ENCODE results near the gene GDPD1. TPM values are rescaled to one million over a fixed set of nuclear protein-coding genes. Genes with fewer than 3 reads are reported as not detected.

GDPD1 gene
- total RNA-seq, 2 donors from 2014 or later: 23.2 to 42.1 TPM

GRCh38 chr17:59186850-59187249 is 33.5 kb upstream of the GDPD1 start:
- Histone ChIP-seq H3K9me3 (ENCODE audit: control insufficient read depth, low read length) (peaks cover 4% of the 10 kb centered on the region), H3K9ac (ENCODE audit: extremely low read depth, low read length, poor library complexity, severe bottlenecking) (no peak overlapping the region), H3K4me3 (ENCODE audit: low read length) (no peak overlapping the region), H3K27me3 (ENCODE audit: control insufficient read depth, insufficient read depth, low read length, poor library complexity, severe bottlenecking) (no peaks in the 10 kb centered on the region), H3K4me1 (ENCODE audit: control insufficient read depth, insufficient read depth, low read length) (no peaks in the 10 kb centered on the region), H3K36me3 (ENCODE audit: control insufficient read depth, insufficient read depth, low read length) (peaks cover 45% of the 10 kb centered on the region), H3K27ac (ENCODE audit: low read depth, low read length) (no peak overlapping the region)
- Mint-ChIP-seq H3K27me3 (ENCODE audit: insufficient read depth) (no peaks in the 10 kb centered on the region), H3K36me3 (ENCODE audit: low read depth) (peaks cover 52% of the 10 kb centered on the region), H3K9me3 (no peaks in the 10 kb centered on the region), H3K4me1 (no peaks in the 10 kb centered on the region), H3K4me3 (no peak overlapping the region), H3K27ac (no peak overlapping the region)
- no peak for TF ChIP-seq CTCF (conservative IDR thresholded peaks at IDR 0.05)
- no peak for DNase-seq
- 93% methylated on average over 3 of the region's 3 CpGs; no CpG with 5 or more reads in 1 of the 2 experiments for WGBS, 2 experiments (ENCODE audit: insufficient coverage in 1 of 2, insufficient read length in 1 of 2)

- WGBS, 2 experiments (ENCODE audit: insufficient coverage in 1 of 2, insufficient read length in 1 of 2): 100% methylated on average over 1 to 2 of the region's 2 CpGs
- Mint-ChIP-seq H3K4me3 (no peak overlapping the region), H3K27me3 (ENCODE audit: insufficient read depth) (no peaks in the 10 kb centered on the region), H3K36me3 (ENCODE audit: low read depth) (peaks cover 57% of the 10 kb centered on the region), H3K27ac (peak overlapping the region; percentile 58), H3K4me1 (no peaks in the 10 kb centered on the region), H3K9me3 (no peaks in the 10 kb centered on the region)
- H3K27me3 ChIP-seq (ENCODE audit: control insufficient read depth, insufficient read depth, low read length, poor library complexity, severe bottlenecking): no peaks in the 10 kb centered on the region
- no peak for TF ChIP-seq CTCF (conservative IDR thresholded peaks at IDR 0.05)
- H3K4me1 ChIP-seq (ENCODE audit: control insufficient read depth, insufficient read depth, low read length): no peaks in the 10 kb centered on the region
- peaks cover 74% of the 10 kb centered on the region for H3K36me3 ChIP-seq (ENCODE audit: control insufficient read depth, insufficient read depth, low read length)
- no peak overlapping the region for H3K9ac ChIP-seq (ENCODE audit: extremely low read depth, low read length, poor library complexity, severe bottlenecking)
- DNase-seq: no peak
- H3K9me3 ChIP-seq (ENCODE audit: control insufficient read depth, low read length): peaks cover 7% of the 10 kb centered on the region
- H3K27ac ChIP-seq (ENCODE audit: low read depth, low read length): no peak overlapping the region
- no peak overlapping the region for H3K4me3 ChIP-seq (ENCODE audit: low read length)
Observed at GRCh38 chr17:59190806-59191205, 29.5 kb upstream of the GDPD1 start.

- Histone ChIP-seq H3K9me3 (ENCODE audit: control insufficient read depth, low read length) (peaks cover 7% of the 10 kb centered on the region), H3K9ac (ENCODE audit: extremely low read depth, low read length, poor library complexity, severe bottlenecking) (no peak overlapping the region), H3K27ac (ENCODE audit: low read depth, low read length) (no peak overlapping the region), H3K4me1 (ENCODE audit: control insufficient read depth, insufficient read depth, low read length) (no peaks in the 10 kb centered on the region), H3K4me3 (ENCODE audit: low read length) (no peak overlapping the region), H3K27me3 (ENCODE audit: control insufficient read depth, insufficient read depth, low read length, poor library complexity, severe bottlenecking) (no peaks in the 10 kb centered on the region), H3K36me3 (ENCODE audit: control insufficient read depth, insufficient read depth, low read length) (peaks cover 78% of the 10 kb centered on the region)
- no peaks in the 10 kb centered on the region for H3K4me1 Mint-ChIP-seq
- H3K4me3 Mint-ChIP-seq: no peak overlapping the region
- no peak for DNase-seq
- H3K9me3 Mint-ChIP-seq: no peaks in the 10 kb centered on the region
- TF ChIP-seq CTCF (conservative IDR thresholded peaks at IDR 0.05): no peak
- no peak overlapping the region for H3K27ac Mint-ChIP-seq
- H3K27me3 Mint-ChIP-seq (ENCODE audit: insufficient read depth): no peaks in the 10 kb centered on the region
- peaks cover 58% of the 10 kb centered on the region for H3K36me3 Mint-ChIP-seq (ENCODE audit: low read depth)
- 88 to 93% methylated on average over 1 to 3 of the region's 3 CpGs for WGBS, 2 experiments (ENCODE audit: insufficient coverage in 1 of 2, insufficient read length in 1 of 2)
Observed at GRCh38 chr17:59193336-59193862, 26.9 kb upstream of the GDPD1 start.

Measured in endodermal cell (in vitro differentiated cells).